Activated gamma-delta T cell treated with anti-CD3 and anti-CD28 coated beads, Interleukin-2, amount 50 U/mL, for 16 hours (primary cell): ENCODE data around the gene BLM.

ENCODE experiments used
- DNase-seq: peaks from one replicate; pipeline ENCODE4 v3.0.0-alpha.2; 2020; ENCODE audit warnings: low read depth

The BLM gene

GRCh38 chr15:90851940-90852339 lies 134.8 kb downstream of the BLM start:
- no peak for DNase-seq

- DNase-seq: no peak
These were observed 138.0 kb downstream of the BLM start for GRCh38 chr15:90855139-90855538.

- DNase-seq: no peak
These were observed 140.2 kb downstream of the BLM start for GRCh38 chr15:90857337-90857736.

GRCh38 chr15:90857883-90858443 lies 140.8 kb downstream of the BLM start:
- no peak for DNase-seq

GRCh38 chr15:90859234-90860131 lies 142.3 kb downstream of the BLM start:
- no peak for DNase-seq

- DNase-seq: no peak
These were observed 143.3 kb downstream of the BLM start for GRCh38 chr15:90860450-90860849.

DNA sequence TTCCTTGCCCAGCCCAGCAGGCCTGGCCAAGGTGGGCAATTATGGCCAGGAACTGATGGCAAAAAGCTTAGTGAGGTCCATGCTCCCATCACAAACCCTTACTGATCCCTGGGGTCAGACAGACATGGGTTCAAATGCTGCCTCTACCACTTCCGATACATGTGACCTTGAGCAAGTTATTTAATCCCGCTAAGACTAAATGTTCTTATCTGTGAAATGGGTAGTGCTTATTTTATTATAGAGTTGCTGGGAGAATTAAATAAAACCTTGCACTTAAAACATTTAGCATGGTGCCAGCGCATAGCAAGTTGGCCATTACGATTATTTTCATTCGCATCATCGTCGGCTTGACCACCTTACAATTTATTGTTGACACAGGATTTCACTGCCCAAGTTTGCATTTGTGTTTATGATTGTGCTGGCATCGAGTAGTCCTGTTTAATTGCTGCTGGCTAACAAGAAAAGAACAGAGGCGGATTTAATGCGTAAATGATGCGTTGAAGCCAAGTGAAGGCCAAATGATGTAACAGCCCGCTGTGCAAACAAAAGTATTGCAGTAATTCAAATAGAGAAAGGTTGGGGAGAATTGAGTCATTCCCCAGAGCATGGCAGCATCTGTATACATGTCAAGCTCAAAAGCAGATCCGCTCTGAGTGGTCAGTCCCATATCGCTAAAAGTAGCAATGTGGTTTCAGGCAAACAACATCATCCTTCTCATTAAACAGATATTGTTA lies 144.0 kb downstream of the BLM start:
- DNase-seq: no peak

- DNase-seq: no peak
These were observed 145.3 kb downstream of the BLM start for GRCh38 chr15:90862487-90862886.

DNA sequence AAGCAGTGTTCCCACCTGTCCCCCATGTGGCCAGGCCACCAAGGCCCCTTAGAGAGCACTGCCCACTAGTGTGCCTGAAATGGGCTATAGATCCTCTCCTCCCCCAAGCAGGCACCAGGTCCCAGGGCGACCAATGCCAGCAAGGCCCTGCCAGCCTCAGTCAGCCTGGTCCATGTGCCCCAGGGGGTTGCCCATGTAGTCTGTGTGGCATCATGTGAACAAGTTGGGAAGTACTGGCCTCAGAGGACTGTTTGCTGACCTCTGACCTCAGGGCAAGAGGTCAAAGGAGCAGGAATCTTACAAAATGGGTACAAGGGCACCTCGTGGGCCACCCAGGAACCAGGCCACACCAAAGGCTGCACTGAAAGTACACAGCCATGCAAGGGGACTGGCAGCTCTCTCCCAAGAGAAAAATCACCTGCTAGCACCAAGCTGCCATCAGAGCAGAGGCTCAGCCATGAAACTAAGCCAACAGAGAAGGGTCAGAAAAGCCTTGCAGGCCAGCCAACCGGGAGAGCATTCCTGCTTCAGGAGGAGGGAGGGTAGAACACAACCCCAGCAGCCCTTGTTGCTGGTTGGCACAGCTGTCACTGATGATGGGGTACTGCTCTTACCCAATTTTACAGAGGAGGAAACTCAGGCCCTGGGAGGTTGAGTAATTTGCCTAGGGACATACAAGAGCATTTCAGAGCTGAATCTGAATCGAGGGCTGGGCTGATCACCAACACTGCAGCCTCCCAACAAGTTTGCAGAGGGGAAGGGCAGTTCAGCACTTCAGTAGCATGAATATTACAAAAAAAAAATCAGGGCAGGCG lies 146.0 kb downstream of the BLM start:
- no peak for DNase-seq

- no peak for DNase-seq
These were observed 146.8 kb downstream of the BLM start for GRCh38 chr15:90863987-90864386.

- DNase-seq: no peak
These were observed 147.4 kb downstream of the BLM start for GRCh38 chr15:90864507-90864906.

DNA sequence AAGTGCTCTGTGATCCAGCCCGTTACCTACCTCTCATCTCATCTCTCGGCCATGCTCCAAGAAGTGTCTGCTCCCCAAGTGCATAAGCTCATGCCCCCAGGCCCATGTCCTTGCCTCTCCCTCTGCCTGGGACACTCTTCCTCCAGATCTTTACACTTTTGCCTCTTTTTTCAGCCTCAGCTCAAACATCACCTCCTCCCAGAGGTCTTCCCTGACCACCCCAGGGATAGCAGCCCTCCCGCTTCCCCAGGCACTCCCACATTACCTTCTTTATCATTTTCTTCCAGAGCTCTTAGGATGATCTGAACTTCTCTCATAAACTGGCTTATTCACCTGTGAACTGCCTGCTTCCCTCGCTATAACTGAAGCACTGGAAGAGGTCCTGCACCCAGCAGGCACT lies 148.6 kb downstream of the BLM start:
- DNase-seq: no peak
